ENCODE data around the gene COL26A1.

- TF ChIP-seq CTCF (IDR thresholded peaks at IDR 0.05) (no peak), POLR2A (IDR thresholded peaks at IDR 0.05) (no peak), POLR2AphosphoS5 (IDR thresholded peaks at IDR 0.05) (peak; percentile 11)
Measured at GRCh38 chr7:101518336-101518735, 155.7 kb downstream of the COL26A1 start.
